GM12801 (cell line): ENCODE measurements around the gene PARD3.

Source experiments
- CTCF ChIP-seq: IDR thresholded peaks from one replicate; pipeline ENCODE4 v1.5.1; 2011; ENCODE audit warnings: control low read depth; ENCODE audit not compliant: insufficient read length; ENCODE audit errors: extremely low read depth

PARD3 gene

GRCh38 chr10:34547291-34547690 lies 267.8 kb downstream of the PARD3 start:
- no peak for TF ChIP-seq CTCF

DNA sequence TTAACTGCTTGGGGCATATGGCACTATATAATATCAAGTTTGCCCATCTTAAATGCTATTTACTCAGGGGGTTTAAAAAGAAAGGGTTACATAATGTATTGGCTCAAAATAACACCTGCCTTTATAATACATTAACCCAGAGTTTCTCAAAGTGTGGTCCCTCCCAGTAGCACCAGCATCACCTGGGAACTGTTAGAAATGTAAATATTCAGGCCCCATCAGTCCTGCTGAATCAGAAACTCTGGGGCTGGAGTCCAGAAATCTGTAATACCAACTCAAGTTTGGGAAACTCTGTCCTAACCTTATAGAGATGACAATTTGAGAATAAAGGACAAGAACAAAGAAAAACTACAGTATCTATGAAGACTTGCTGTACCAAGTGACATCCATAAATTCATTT lies 270.7 kb downstream of the PARD3 start:
- no peak for TF ChIP-seq CTCF

DNA sequence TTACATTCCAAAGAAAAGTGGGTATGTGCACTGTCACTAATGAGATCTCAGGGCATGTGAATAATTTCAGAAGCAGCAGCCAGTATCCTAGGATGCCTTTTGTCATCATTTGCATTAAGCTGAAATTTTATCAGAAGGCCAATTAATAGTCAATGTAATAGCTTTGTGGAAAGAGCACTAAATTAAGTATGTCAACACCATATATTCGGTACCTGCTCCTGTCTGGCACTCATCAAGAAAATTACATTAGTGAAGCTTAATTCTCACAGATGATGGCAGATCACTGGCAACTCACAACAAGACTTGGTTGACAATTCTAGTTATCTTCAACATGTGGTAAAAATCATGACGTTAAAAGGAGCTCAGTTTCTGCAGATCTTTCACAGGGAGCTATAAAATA lies 271.4 kb downstream of the PARD3 start:
- TF ChIP-seq CTCF = no peak

GRCh38 chr10:34540492-34540891 lies 274.6 kb downstream of the PARD3 start:
- TF ChIP-seq CTCF = no peak

DNA sequence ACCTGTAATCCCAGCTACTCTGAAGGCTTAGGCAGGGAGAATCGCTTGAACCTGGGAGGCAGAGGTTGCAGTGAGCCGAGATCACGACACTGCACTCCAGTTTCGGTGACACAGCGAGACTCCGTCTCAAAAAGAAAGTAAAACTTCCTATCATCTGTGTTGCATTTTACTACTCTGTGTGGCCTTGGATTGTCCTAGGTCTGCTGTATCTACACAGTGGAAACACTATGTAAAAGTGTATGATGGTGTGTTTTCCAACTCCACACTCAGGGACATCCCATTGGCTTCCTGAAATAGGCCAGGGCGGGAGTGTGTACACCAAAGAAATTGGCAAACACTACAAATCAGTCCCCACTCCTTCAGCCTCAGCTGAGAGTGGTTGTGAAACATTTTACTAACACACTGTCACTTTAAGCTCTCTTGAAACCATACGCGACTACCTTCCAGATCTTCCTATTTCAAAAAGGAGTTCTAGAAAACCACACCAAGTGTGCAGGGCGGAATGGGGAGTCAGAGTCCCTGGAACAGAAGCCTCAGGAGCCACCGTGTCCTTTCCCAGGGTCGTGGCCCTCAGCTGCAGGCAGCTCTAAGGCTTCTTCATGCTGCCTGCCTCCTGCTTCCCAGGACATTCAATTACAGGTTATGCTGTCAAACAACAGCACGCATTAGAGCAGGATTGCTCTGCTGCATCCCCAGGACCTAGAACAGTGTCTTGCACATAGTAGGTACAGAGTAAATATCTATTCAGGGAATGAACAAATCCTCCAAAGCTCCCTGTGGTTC lies 275.4 kb downstream of the PARD3 start:
- no peak for TF ChIP-seq CTCF

DNA sequence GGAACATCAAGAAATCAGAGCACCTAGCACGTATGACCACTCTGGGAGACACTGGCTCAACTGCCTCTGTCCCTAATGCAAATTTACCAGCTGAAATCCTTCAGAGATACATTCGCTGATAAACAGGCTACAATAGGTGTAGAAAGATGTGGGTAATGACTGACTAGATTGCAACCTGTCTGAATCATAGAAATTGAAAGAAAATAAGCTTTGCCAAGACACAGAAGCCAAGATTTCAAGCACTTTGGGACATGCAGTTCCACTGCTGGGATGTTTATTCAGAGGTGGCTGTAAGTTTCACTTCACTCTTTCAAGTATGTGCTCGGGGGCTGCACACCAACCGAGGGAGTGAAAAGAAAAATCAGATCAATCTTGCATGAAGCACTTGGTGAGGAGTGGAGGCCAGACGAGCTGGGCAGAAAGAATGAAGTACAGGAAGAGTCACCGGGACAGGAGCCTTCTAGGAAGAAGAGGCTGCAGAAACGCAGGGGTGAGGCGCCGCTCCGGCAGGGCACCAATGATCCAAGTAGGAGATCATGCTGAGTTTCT lies 276.7 kb downstream of the PARD3 start:
- no peak for TF ChIP-seq CTCF

DNA sequence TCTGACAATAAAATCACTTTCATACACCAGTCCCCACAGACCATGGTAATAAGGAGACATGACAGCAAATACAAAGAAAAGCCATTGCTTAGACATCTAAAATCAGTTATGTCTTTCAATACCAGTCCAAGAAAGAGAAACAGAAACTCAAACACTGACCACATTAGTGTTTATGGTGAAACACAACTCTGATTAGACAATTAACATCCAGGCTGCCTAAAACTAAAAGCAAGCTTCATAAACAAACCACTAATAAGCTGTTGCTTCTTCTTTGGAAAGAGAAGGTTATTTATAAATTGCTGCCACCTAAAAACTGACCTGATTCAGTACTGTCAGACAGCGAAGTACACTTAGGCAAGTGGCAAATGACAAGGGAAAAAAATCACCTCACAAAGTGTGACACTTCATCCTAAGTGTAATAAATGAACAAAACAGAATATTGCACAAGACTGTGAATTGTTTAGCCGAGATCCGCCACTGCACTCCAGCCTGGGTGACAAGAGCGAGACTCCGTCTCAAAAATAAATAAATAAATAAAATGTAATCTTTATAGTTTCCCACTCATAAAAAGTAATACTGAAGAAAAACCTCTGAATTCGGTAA lies 277.4 kb downstream of the PARD3 start:
- TF ChIP-seq CTCF = no peak
